AG09309 (cell line): ENCODE data around the gene PKP4.
"Not testable (repeated sequence)": the region's sequence is repeated elsewhere in the genome, so short reads cannot be mapped to it uniquely, and the experiment has no call there.

Experiments used
- DNase-seq: peaks from one replicate; pipeline ENCODE4 v3.0.0-alpha.2; 2010; ENCODE audit warnings: low read depth
- H3K4me3 ChIP-seq: 2 replicates; pipeline ENCODE4 v1.5.1; 2011; ENCODE audit warnings: mild to moderate bottlenecking, low read depth, low read length, moderate library complexity; ENCODE audit not compliant: control insufficient read depth
- TF ChIP-seq, protein P1 (sequence below): IDR thresholded peaks from 2 replicates; pipeline ENCODE4 v1.5.1; 2011; ENCODE audit warnings: mild to moderate bottlenecking, low read depth, low read length, inconsistent platforms; ENCODE audit not compliant: insufficient read depth, control insufficient read depth; ENCODE audit errors: missing control alignments

Gene PKP4

GRCh38 chr2:158690823-158691222, 234.1 kb downstream of the PKP4 start:
- DNase-seq = no peak
- no peak overlapping the region for H3K4me3 ChIP-seq
- TF ChIP-seq, protein P1, sequence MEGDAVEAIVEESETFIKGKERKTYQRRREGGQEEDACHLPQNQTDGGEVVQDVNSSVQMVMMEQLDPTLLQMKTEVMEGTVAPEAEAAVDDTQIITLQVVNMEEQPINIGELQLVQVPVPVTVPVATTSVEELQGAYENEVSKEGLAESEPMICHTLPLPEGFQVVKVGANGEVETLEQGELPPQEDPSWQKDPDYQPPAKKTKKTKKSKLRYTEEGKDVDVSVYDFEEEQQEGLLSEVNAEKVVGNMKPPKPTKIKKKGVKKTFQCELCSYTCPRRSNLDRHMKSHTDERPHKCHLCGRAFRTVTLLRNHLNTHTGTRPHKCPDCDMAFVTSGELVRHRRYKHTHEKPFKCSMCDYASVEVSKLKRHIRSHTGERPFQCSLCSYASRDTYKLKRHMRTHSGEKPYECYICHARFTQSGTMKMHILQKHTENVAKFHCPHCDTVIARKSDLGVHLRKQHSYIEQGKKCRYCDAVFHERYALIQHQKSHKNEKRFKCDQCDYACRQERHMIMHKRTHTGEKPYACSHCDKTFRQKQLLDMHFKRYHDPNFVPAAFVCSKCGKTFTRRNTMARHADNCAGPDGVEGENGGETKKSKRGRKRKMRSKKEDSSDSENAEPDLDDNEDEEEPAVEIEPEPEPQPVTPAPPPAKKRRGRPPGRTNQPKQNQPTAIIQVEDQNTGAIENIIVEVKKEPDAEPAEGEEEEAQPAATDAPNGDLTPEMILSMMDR = no peak

GRCh38 chr2:158691619-158692018, 234.9 kb downstream of the PKP4 start:
- no peak overlapping the region for H3K4me3 ChIP-seq
- TF ChIP-seq, protein P1 = no peak
- no peak for DNase-seq

DNA sequence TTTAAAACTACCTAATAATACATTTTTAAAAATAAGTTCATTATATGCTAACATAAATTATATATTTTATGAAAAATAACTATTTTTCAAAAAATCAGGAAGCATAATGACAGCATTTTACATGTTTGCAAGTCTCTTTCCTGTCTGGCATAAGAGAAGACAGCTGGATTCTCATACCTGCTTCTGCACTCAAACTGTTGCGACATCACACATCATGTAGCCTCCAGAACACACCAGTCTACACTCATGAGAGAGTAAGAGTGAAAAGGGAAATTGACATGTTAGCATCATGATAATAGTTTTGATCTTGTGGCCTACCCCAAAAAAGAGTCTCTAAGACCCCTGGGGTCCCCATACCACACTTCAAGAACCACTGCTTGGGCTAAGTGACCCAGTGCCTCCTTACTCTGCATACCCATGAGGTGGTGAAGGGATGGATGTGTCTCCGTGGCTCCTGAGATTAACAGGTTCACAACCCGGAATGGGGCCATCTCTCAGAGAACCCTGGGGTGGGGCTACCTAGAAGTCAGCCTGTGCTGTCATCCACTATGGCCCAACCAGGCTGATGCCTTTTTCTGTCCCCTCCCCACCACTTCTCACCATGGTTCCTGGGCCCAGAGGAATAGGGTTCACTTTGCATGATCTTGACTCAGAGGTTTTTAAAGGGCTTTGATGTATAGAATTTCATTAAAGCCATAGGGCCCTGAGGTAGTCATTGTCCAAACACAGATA, 235.8 kb downstream of the PKP4 start:
- no peak overlapping the region for H3K4me3 ChIP-seq
- no peak for DNase-seq
- TF ChIP-seq, protein P1 = no peak

DNA sequence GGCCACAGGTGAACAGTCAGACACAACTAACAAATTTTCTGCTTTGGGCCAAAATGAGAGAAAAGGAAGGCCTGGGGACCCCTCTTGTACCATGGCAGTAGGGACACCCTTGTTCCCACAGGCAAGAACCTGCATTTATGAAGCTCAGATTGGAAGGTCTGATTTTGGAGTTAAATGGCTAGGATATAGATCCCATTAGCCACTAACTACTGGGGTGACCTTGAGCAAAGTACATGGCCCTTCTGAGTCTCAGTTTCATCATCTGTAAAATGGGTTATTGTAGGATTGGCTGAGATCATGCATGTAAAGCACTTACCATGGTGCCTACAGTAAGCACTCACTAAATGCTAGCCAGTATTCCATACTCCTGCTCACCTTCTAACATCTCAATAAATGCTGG, 236.7 kb downstream of the PKP4 start:
- no peak for DNase-seq
- TF ChIP-seq, protein P1 = no peak
- no peak overlapping the region for H3K4me3 ChIP-seq

- no peak for DNase-seq
- TF ChIP-seq, protein P1 = no peak
- no peak overlapping the region for H3K4me3 ChIP-seq
Observed at GRCh38 chr2:158695305-158695704, 238.6 kb downstream of the PKP4 start.

DNA sequence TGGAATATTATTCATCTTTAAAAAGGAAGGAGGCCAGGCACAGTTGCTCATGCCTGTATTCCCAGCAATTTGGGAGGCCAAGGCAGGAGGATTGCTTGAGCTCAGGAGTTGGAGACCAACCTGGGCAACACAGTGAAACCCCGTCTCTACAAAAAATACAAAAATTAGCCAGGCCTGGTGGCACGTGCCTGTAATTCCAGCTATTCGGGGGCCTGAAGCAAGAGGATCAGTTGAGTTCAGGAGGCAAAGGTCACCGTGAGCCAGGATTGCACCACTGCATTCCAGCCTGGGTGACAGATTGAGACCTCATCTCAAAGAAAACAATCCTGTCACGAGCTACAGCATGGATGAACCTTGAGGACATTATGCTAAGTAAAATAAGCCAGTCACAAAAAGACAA, 239.0 kb downstream of the PKP4 start:
- H3K4me3 ChIP-seq, DNase-seq: not testable (repeated sequence)

DNA sequence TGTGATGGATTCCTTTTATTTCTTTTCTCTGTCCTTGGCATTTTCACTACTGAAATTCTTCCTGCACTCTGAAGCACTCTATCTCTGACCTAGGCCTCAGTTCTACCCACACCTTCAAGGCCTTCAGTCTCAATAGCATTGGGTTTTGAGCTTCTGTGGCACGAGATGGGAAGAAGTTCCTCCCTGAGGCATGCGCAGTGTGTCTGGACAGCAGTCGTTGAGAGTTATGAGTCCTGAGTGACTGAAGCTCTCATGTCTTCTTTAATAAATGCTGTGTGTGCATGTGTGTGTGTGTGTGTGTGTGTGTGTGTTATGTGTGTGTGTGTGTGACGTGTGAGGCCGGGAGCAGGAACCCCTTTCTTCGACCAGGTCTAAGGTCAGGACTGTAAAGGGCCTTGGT, 242.6 kb downstream of the PKP4 start:
- TF ChIP-seq, protein P1 = no peak
- no peak overlapping the region for H3K4me3 ChIP-seq
- DNase-seq = no peak
